ENCODE measurements around the gene HS6ST1. TPM values are rescaled to one million over a fixed set of nuclear protein-coding genes. Genes with fewer than 3 reads are reported as not detected.
A peak's percentile ranks its signal among the peaks of the same experiment; 100 is the strongest.

HS6ST1 gene
- total RNA-seq, 4 donors from 2014 or later, result 44.6 to 63.3 (median 53.5) TPM

GRCh38 chr2:128308889-128309279, 9.8 kb downstream of the HS6ST1 start:
- peak overlapping the region; percentile 76 to 88 (median 80) for H3K27ac ChIP-seq
- intact Hi-C loops (cut with DNase I; ENCODE audit: low total_unique reads) (no loop called here), in situ Hi-C loops (cut with MboI; ENCODE audit: low sequenced_read_pairs in 4 of 4) (loop anchor here in 1 of 4 donors (25.0 kb wide), 1 partner anchor 428 kb away; no protein-coding TSS in a partner anchor)
- H3K4me3 ChIP-seq, result no peak overlapping the region
- no peaks in the 10 kb centered on the region for H3K27me3 ChIP-seq
- ATAC-seq, result no peak
- peaks cover 86 to 92% of the 10 kb centered on the region in 2 donors for H3K4me1 ChIP-seq
- TF ChIP-seq POLR2A (IDR thresholded peaks at IDR 0.05), result no peak
- TF ChIP-seq, protein P1, sequence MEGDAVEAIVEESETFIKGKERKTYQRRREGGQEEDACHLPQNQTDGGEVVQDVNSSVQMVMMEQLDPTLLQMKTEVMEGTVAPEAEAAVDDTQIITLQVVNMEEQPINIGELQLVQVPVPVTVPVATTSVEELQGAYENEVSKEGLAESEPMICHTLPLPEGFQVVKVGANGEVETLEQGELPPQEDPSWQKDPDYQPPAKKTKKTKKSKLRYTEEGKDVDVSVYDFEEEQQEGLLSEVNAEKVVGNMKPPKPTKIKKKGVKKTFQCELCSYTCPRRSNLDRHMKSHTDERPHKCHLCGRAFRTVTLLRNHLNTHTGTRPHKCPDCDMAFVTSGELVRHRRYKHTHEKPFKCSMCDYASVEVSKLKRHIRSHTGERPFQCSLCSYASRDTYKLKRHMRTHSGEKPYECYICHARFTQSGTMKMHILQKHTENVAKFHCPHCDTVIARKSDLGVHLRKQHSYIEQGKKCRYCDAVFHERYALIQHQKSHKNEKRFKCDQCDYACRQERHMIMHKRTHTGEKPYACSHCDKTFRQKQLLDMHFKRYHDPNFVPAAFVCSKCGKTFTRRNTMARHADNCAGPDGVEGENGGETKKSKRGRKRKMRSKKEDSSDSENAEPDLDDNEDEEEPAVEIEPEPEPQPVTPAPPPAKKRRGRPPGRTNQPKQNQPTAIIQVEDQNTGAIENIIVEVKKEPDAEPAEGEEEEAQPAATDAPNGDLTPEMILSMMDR (IDR thresholded peaks at IDR 0.05 in 4 of 5, conservative IDR thresholded peaks at IDR 0.05 in 1 of 5), result no peak
- no peaks in the 10 kb centered on the region for H3K9me3 ChIP-seq
- H3K36me3 ChIP-seq, result no peaks in the 10 kb centered on the region
- no peak for DNase-seq

GRCh38 chr2:128308284-128308731, 10.4 kb downstream of the HS6ST1 start:
- Histone ChIP-seq H3K9me3 (no peaks in the 10 kb centered on the region), H3K4me3 (no peak overlapping the region), H3K36me3 (no peaks in the 10 kb centered on the region), H3K27ac (no peak overlapping the region), H3K27me3 (no peaks in the 10 kb centered on the region), H3K4me1 (peaks cover 81 to 88% of the 10 kb centered on the region in 2 donors)
- TF ChIP-seq, protein P1 (IDR thresholded peaks at IDR 0.05 in 4 of 5, conservative IDR thresholded peaks at IDR 0.05 in 1 of 5), result no peak
- no peak for TF ChIP-seq POLR2A (IDR thresholded peaks at IDR 0.05)
- intact Hi-C loops (cut with DNase I; ENCODE audit: low total_unique reads) (no loop called here), in situ Hi-C loops (cut with MboI; ENCODE audit: low sequenced_read_pairs in 4 of 4) (loop anchor here in 1 of 4 donors (25.0 kb wide), 1 partner anchor 429 kb away; no protein-coding TSS in a partner anchor)
- ATAC-seq (no peak), DNase-seq (peak in 1 of 2 donors; percentile 26)

DNA sequence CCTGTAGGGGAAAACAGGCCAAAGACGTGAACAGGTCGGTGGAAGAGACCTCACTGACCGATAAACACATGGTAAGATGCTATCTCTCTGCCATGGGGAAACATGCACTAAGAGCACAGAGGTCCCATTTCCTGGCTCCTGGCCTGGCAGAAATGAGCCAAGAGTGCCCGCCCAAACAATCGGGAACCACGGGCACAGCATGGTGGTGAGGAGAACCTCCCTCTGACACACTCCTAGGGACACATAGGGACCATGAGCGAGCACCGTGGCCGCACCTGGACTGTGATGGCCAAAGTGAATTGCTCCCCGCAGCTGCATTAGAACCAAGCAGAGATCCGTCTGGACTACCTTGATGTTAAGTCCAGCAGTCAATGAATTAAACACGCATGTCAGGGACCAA, 11.1 kb downstream of the HS6ST1 start:
- Histone ChIP-seq H3K27me3 (no peaks in the 10 kb centered on the region), H3K36me3 (no peaks in the 10 kb centered on the region), H3K27ac (no peak overlapping the region), H3K9me3 (no peaks in the 10 kb centered on the region), H3K4me1 (peaks cover 82 to 84% of the 10 kb centered on the region in 2 donors), H3K4me3 (no peak overlapping the region)
- no peak for TF ChIP-seq POLR2A (IDR thresholded peaks at IDR 0.05)
- TF ChIP-seq, protein P1 (IDR thresholded peaks at IDR 0.05 in 4 of 5, conservative IDR thresholded peaks at IDR 0.05 in 1 of 5), result no peak
- intact Hi-C loops (cut with DNase I; ENCODE audit: low total_unique reads) (no loop called here), in situ Hi-C loops (cut with MboI; ENCODE audit: low sequenced_read_pairs in 4 of 4) (loop anchor here in 1 of 4 donors (25.0 kb wide), 1 partner anchor 430 kb away; no protein-coding TSS in a partner anchor)
- ATAC-seq (no peak), DNase-seq (peak in 1 of 2 donors; percentile 3)

GRCh38 chr2:128306931-128307460, 11.7 kb downstream of the HS6ST1 start:
- ATAC-seq (no peak), DNase-seq (peak in 1 of 2 donors; percentile 9)
- Histone ChIP-seq H3K9me3 (no peaks in the 10 kb centered on the region), H3K36me3 (no peaks in the 10 kb centered on the region), H3K4me1 (peaks cover 78 to 80% of the 10 kb centered on the region in 2 donors), H3K27me3 (no peaks in the 10 kb centered on the region), H3K27ac (no peak overlapping the region), H3K4me3 (no peak overlapping the region)
- intact Hi-C loops (cut with DNase I; ENCODE audit: low total_unique reads), result no loop called here
- in situ Hi-C loops (cut with MboI; ENCODE audit: low sequenced_read_pairs in 4 of 4), result loop anchor here in 1 of 4 donors (25.0 kb wide), 1 partner anchor 430 kb away; no protein-coding TSS in a partner anchor
- TF ChIP-seq POLR2A (IDR thresholded peaks at IDR 0.05), result no peak
- TF ChIP-seq, protein P1 (IDR thresholded peaks at IDR 0.05 in 4 of 5, conservative IDR thresholded peaks at IDR 0.05 in 1 of 5), result no peak
